ENCODE results near the gene FADS1. TPM values are rescaled to one million over a fixed set of nuclear protein-coding genes. Genes with fewer than 3 reads are reported as not detected.

Gene FADS1
- total and polyA plus RNA-seq, 2 donors (not counting 1 experiment from before 2014, with no cell fraction given) = 173 to 208 TPM

GRCh38 chr11:61775106-61775505 is 41.7 kb downstream of the FADS1 start:
- Histone ChIP-seq H3K9me3 (ENCODE audit: control insufficient read depth, insufficient read depth, low read depth, low read length) (no peaks in the 10 kb centered on the region), H3K36me3 (ENCODE audit: control insufficient read depth, insufficient read depth, low read length) (no peaks in the 10 kb centered on the region), H3K4me2 (ENCODE audit: extremely low read depth, insufficient read depth, low read length) (no peak overlapping the region), H4K20me1 (ENCODE audit: control insufficient read depth, extremely low read depth, insufficient read depth, low read length) (no peaks in the 10 kb centered on the region), H3K27me3 (ENCODE audit: control insufficient read depth, insufficient read depth, low read length) (no peaks in the 10 kb centered on the region), H3K9ac (ENCODE audit: insufficient read depth, low read length) (no peak overlapping the region), H3K4me1 (ENCODE audit: control insufficient read depth, extremely low read depth, insufficient read depth, low read length) (no peaks in the 10 kb centered on the region), H3K4me3 (replicated peaks in 1 of 4; ENCODE audit: control extremely low read depth in 1 of 4, insufficient read depth in 1 of 4, low read depth in 3 of 4, low read length in 4 of 4) (no peak overlapping the region), H3K79me2 (ENCODE audit: control insufficient read depth, insufficient read depth, low read length) (no peaks in the 10 kb centered on the region), H3K27ac (ENCODE audit: insufficient read depth, low read length) (no peak overlapping the region), H2AFZ (ENCODE audit: low read length) (no peak overlapping the region)
- TF ChIP-seq CTCF (conservative IDR thresholded peaks at IDR 0.05 in 1 of 2, IDR thresholded peaks at IDR 0.05 in 1 of 2; ENCODE audit: low read depth in 1 of 2, low read length in 2 of 2) (no peak), EZH2 (IDR thresholded peaks at IDR 0.05; ENCODE audit: low read length, missing control alignments) (no peak)
- DNase-seq (ENCODE audit: low read depth in 2 of 2) = no peak

GRCh38 chr11:61774411-61774810 is 42.4 kb downstream of the FADS1 start:
- no peak overlapping the region for H2AFZ ChIP-seq (ENCODE audit: low read length)
- no peak for DNase-seq (ENCODE audit: low read depth in 2 of 2)

GRCh38 chr11:61773809-61774208 is 43.0 kb downstream of the FADS1 start:
- H3K27ac ChIP-seq (ENCODE audit: insufficient read depth, low read length) = no peak overlapping the region
- H3K4me1 ChIP-seq (ENCODE audit: control insufficient read depth, extremely low read depth, insufficient read depth, low read length) = no peaks in the 10 kb centered on the region
- H2AFZ ChIP-seq (ENCODE audit: low read length) = no peak overlapping the region
- no peak overlapping the region for H3K4me3 ChIP-seq (replicated peaks in 1 of 4; ENCODE audit: control extremely low read depth in 1 of 4, insufficient read depth in 1 of 4, low read depth in 3 of 4, low read length in 4 of 4)
- no peaks in the 10 kb centered on the region for H3K36me3 ChIP-seq (ENCODE audit: control insufficient read depth, insufficient read depth, low read length)
- no peaks in the 10 kb centered on the region for H3K79me2 ChIP-seq (ENCODE audit: control insufficient read depth, insufficient read depth, low read length)
- no peak overlapping the region for H3K4me2 ChIP-seq (ENCODE audit: extremely low read depth, insufficient read depth, low read length)
- no peaks in the 10 kb centered on the region for H4K20me1 ChIP-seq (ENCODE audit: control insufficient read depth, extremely low read depth, insufficient read depth, low read length)
- no peak for DNase-seq (ENCODE audit: low read depth in 2 of 2)
- no peak overlapping the region for H3K9ac ChIP-seq (ENCODE audit: insufficient read depth, low read length)
- no peak for TF ChIP-seq EZH2 (IDR thresholded peaks at IDR 0.05; ENCODE audit: low read length, missing control alignments)
- no peak for TF ChIP-seq CTCF (conservative IDR thresholded peaks at IDR 0.05 in 1 of 2, IDR thresholded peaks at IDR 0.05 in 1 of 2; ENCODE audit: low read depth in 1 of 2, low read length in 2 of 2)
- no peaks in the 10 kb centered on the region for H3K27me3 ChIP-seq (ENCODE audit: control insufficient read depth, insufficient read depth, low read length)
- no peaks in the 10 kb centered on the region for H3K9me3 ChIP-seq (ENCODE audit: control insufficient read depth, insufficient read depth, low read depth, low read length)

More at GRCh38 chr11:61774411-61774810, 42.4 kb downstream of the FADS1 start:
- no peaks in the 10 kb centered on the region for H3K36me3 ChIP-seq (ENCODE audit: control insufficient read depth, insufficient read depth, low read length)
- H3K79me2 ChIP-seq (ENCODE audit: control insufficient read depth, insufficient read depth, low read length) = no peaks in the 10 kb centered on the region
- TF ChIP-seq EZH2 (IDR thresholded peaks at IDR 0.05; ENCODE audit: low read length, missing control alignments) (no peak), CTCF (conservative IDR thresholded peaks at IDR 0.05 in 1 of 2, IDR thresholded peaks at IDR 0.05 in 1 of 2; ENCODE audit: low read depth in 1 of 2, low read length in 2 of 2) (no peak)
- H3K27ac ChIP-seq (ENCODE audit: insufficient read depth, low read length) = no peak overlapping the region
- no peak overlapping the region for H3K4me3 ChIP-seq (replicated peaks in 1 of 4; ENCODE audit: control extremely low read depth in 1 of 4, insufficient read depth in 1 of 4, low read depth in 3 of 4, low read length in 4 of 4)
- H3K4me1 ChIP-seq (ENCODE audit: control insufficient read depth, extremely low read depth, insufficient read depth, low read length) = no peaks in the 10 kb centered on the region
- H3K9ac ChIP-seq (ENCODE audit: insufficient read depth, low read length) = no peak overlapping the region
- H4K20me1 ChIP-seq (ENCODE audit: control insufficient read depth, extremely low read depth, insufficient read depth, low read length) = no peaks in the 10 kb centered on the region
- H3K4me2 ChIP-seq (ENCODE audit: extremely low read depth, insufficient read depth, low read length) = no peak overlapping the region
- no peaks in the 10 kb centered on the region for H3K9me3 ChIP-seq (ENCODE audit: control insufficient read depth, insufficient read depth, low read depth, low read length)
- no peaks in the 10 kb centered on the region for H3K27me3 ChIP-seq (ENCODE audit: control insufficient read depth, insufficient read depth, low read length)
